ENCODE data around the gene OR51B5. TPM values are rescaled to one million over a fixed set of nuclear protein-coding genes. Genes with fewer than 3 reads are reported as not detected.

The OR51B5 gene
- total and polyA plus RNA-seq, 2 of the 13 experiments (the other 11 are each of a cell fraction or from before 2014, with no cell fraction given): 0.16 to 0.18 TPM

DNA sequence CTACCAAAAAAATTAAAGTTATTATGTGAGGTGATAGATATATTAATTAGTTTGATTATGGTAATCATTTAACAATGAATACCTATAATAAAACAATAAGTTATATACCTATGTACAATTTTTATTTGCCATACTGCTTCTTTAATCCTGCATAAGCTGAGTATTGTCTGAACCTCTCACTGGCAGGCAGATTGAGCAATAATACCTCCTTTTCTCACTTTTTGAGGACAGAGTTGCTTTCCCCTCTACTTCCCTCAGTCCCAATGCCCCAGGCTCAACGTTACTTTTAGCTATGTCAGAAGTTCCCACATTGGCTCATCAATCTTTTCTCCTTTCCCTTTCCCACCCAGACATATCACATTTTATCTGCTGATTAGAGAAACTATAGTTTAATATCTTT is 6.2 kb upstream of the OR51B5 start:
- Histone ChIP-seq H2AFZ (ENCODE audit: low read length) (no peak overlapping the region), H3K9me3 (ENCODE audit: low read length) (no peaks in the 10 kb centered on the region), H3K4me2 (ENCODE audit: low read depth, low read length) (no peak overlapping the region), H3K9ac (ENCODE audit: insufficient read depth, low read depth, low read length) (no peak overlapping the region), H3K4me1 (ENCODE audit: insufficient read depth, low read length) (no peaks in the 10 kb centered on the region), H3K27ac (ENCODE audit: extremely low read length, insufficient read depth, low read length) (no peak overlapping the region), H3K79me2 (ENCODE audit: insufficient read depth, low read length) (no peaks in the 10 kb centered on the region), H3K4me3 (replicated peaks in 1 of 3; ENCODE audit: insufficient read depth in 1 of 3, low read depth in 2 of 3, low read length in 3 of 3) (no peak overlapping the region), H3K27me3 (ENCODE audit: control insufficient read depth in 1 of 2, insufficient read depth in 2 of 2, low read length in 2 of 2) (no peaks in the 10 kb centered on the region), H3K36me3 (replicated peaks in 1 of 2; ENCODE audit: control insufficient read depth in 1 of 2, insufficient read depth in 2 of 2, low read length in 2 of 2) (no peaks in the 10 kb centered on the region), H4K20me1 (ENCODE audit: insufficient read depth, low read length) (no peaks in the 10 kb centered on the region)
- CTCF ChIA-PET (ENCODE audit: low intra/inter-chr PET ratio, low total read pairs): no interaction called here
- POLR2A ChIA-PET: no interaction called here
- WGBS (ENCODE audit: low lambda C conversion rate): 0% methylated on average over 1 of the region's 1 CpG
- intact Hi-C loops (cut with micrococcal nuclease; ENCODE audit: unreplicated experiment) (no loop called here), in situ Hi-C loops (cut with HindIII; ENCODE audit: extremely low pct_ligation_motif_present, low pct_unique_long_range_greater_than_20kb) (no loop called here)
- no peak for DNase-seq (ENCODE audit: low spot score)
- no peak for ATAC-seq
- no TSS peak for BruUV-seq (replicated peaks)
- no peak for FAIRE-seq
- TF ChIP-seq ZNF557 (CRISPR knock-in tag; IDR thresholded peaks at IDR 0.05) (no peak), CEBPB (IDR thresholded peaks at IDR 0.05; ENCODE audit: borderline replicate concordance, low read depth, low read length) (0 out of 2 replicates have a peak, but pooled peaks have one; percentile 5), HMG20A (CRISPR knock-in tag; IDR thresholded peaks at IDR 0.05; ENCODE audit: borderline replicate concordance) (no peak)
- TF ChIP-seq, protein P1, sequence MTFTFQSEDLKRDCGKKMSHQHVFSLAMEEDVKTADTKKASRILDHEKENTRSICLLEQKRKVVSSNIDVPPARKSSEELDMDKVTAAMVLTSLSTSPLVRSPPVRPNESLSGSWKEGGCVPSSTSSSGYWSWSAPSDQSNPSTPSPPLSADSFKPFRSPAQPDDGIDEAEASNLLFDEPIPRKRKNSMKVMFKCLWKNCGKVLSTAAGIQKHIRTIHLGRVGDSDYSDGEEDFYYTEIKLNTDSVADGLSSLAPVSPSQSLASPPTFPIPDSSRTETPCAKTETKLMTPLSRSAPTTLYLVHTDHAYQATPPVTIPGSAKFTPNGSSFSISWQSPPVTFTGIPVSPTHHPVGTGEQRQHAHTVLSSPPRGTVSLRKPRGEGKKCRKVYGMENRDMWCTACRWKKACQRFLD (CRISPR knock-in tag; IDR thresholded peaks at IDR 0.05; ENCODE audit: borderline replicate concordance): no peak

DNA sequence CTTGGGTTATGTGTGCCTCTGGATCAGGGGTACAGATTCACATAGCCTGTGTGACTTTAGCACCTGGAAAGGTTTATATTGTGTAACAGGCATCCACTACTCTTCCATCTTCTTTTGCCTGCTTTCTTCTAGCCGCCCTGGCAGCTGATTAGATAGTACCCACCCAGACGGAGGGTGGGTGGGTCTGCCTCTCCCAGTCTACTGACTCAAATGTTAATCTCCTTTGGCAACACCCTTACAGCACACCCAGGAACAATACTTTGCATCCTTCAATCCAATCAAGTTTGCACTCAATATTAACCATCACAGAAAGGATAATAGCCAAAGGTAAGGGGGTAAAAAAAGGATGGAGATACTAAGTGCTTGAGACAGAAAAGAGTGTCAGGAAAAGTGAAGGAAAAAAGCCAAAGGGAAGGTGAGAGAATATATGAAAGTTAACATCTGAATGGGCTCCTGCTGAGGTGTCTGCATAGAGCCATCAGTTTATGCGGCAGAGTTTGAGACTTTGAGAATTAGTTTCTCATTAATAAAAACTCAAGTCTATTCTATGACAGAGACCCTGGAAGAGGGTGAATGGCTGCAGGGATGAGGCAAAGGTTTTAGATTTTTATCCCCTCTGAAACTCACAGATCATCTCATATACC is 5.3 kb upstream of the OR51B5 start:
- FAIRE-seq (no peak), DNase-seq (ENCODE audit: low spot score) (no peak), ATAC-seq (no peak)
- H3K9me3 ChIP-seq (ENCODE audit: low read length): no peaks in the 10 kb centered on the region
- H3K4me3 ChIP-seq (replicated peaks in 1 of 3; ENCODE audit: insufficient read depth in 1 of 3, low read depth in 2 of 3, low read length in 3 of 3): no peak overlapping the region
- POLR2A ChIA-PET: no interaction called here
- WGBS (ENCODE audit: low lambda C conversion rate): 33% methylated on average over 3 of the region's 3 CpGs
- no peak overlapping the region for H3K9ac ChIP-seq (ENCODE audit: insufficient read depth, low read depth, low read length)
- no TSS peak for BruUV-seq (replicated peaks)
- no peaks in the 10 kb centered on the region for H4K20me1 ChIP-seq (ENCODE audit: insufficient read depth, low read length)
- no peak overlapping the region for H2AFZ ChIP-seq (ENCODE audit: low read length)
- H3K27ac ChIP-seq (ENCODE audit: extremely low read length, insufficient read depth, low read length): no peak overlapping the region
- no peak overlapping the region for H3K4me2 ChIP-seq (ENCODE audit: low read depth, low read length)
- H3K36me3 ChIP-seq (replicated peaks in 1 of 2; ENCODE audit: control insufficient read depth in 1 of 2, insufficient read depth in 2 of 2, low read length in 2 of 2): no peaks in the 10 kb centered on the region
- intact Hi-C loops (cut with micrococcal nuclease; ENCODE audit: unreplicated experiment): no loop called here
- no peaks in the 10 kb centered on the region for H3K4me1 ChIP-seq (ENCODE audit: insufficient read depth, low read length)
- H3K27me3 ChIP-seq (ENCODE audit: control insufficient read depth in 1 of 2, insufficient read depth in 2 of 2, low read length in 2 of 2): no peaks in the 10 kb centered on the region
- CTCF ChIA-PET (ENCODE audit: low intra/inter-chr PET ratio, low total read pairs): no interaction called here
- in situ Hi-C loops (cut with HindIII; ENCODE audit: extremely low pct_ligation_motif_present, low pct_unique_long_range_greater_than_20kb): no loop called here
- no peaks in the 10 kb centered on the region for H3K79me2 ChIP-seq (ENCODE audit: insufficient read depth, low read length)
- TF ChIP-seq ZNF775 (CRISPR knock-in tag; IDR thresholded peaks at IDR 0.05; ENCODE audit: borderline replicate concordance) (no peak), ZNF30 (CRISPR knock-in tag; IDR thresholded peaks at IDR 0.05) (no peak), ASH2L (IDR thresholded peaks at IDR 0.05; ENCODE audit: insufficient read length, low read depth, low read length) (no peak), REXO4 (CRISPR knock-in tag; IDR thresholded peaks at IDR 0.05; ENCODE audit: borderline replicate concordance) (no peak), ZC3H13 (CRISPR knock-in tag; IDR thresholded peaks at IDR 0.05) (no peak), IKZF4 (CRISPR knock-in tag; IDR thresholded peaks at IDR 0.05; ENCODE audit: borderline replicate concordance, low read depth, not compliant biosample characterization) (no peak), ZNF530 (CRISPR knock-in tag; IDR thresholded peaks at IDR 0.05; ENCODE audit: low read depth) (no peak), DPF2 (CRISPR knock-in tag; IDR thresholded peaks at IDR 0.05; ENCODE audit: borderline replicate concordance, low read depth) (no peak), MTF2 (CRISPR knock-in tag; IDR thresholded peaks at IDR 0.05; ENCODE audit: borderline replicate concordance) (no peak), ZNF781 (CRISPR knock-in tag; IDR thresholded peaks at IDR 0.05; ENCODE audit: borderline replicate concordance, not compliant biosample characterization) (no peak), PHF21A (CRISPR knock-in tag; IDR thresholded peaks at IDR 0.05) (no peak), MAF1 (CRISPR knock-in tag; IDR thresholded peaks at IDR 0.05; ENCODE audit: borderline replicate concordance) (no peak), GLI4 (CRISPR knock-in tag; IDR thresholded peaks at IDR 0.05; ENCODE audit: borderline replicate concordance) (no peak), ZNF562 (CRISPR knock-in tag; IDR thresholded peaks at IDR 0.05; ENCODE audit: borderline replicate concordance) (no peak)

Measured in HepG2 (cell line).